LNCAP (cell line): ENCODE data around the gene GPBAR1.

Experiments used
- TF ChIP-seq, protein P1 (sequence below): fragments of 450-650 bp; IDR thresholded peaks from 2 replicates; pipeline ENCODE4 v1.5.1; 2017; ENCODE audit warnings: mild to moderate bottlenecking

The GPBAR1 gene

DNA sequence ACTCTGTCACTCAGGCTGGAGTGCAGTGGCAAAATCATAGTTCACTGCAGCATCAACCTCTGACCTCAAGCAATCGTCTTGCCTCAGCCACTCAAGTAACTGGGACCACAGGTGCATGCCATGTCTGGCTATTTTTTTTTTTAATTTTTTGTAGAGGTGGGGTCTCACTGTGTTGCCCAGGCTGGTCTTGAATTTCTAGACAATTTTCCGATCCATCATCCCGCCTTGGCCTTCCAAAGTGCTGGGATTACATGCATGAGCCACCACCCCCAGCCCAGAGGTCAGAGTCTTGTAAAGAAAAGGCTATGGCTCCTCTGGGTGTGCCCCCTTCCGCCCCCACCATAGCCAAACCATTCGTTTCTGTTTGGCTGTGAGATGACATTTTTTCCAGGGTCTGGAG, 44.6 kb downstream of the GPBAR1 start:
- TF ChIP-seq, protein P1, sequence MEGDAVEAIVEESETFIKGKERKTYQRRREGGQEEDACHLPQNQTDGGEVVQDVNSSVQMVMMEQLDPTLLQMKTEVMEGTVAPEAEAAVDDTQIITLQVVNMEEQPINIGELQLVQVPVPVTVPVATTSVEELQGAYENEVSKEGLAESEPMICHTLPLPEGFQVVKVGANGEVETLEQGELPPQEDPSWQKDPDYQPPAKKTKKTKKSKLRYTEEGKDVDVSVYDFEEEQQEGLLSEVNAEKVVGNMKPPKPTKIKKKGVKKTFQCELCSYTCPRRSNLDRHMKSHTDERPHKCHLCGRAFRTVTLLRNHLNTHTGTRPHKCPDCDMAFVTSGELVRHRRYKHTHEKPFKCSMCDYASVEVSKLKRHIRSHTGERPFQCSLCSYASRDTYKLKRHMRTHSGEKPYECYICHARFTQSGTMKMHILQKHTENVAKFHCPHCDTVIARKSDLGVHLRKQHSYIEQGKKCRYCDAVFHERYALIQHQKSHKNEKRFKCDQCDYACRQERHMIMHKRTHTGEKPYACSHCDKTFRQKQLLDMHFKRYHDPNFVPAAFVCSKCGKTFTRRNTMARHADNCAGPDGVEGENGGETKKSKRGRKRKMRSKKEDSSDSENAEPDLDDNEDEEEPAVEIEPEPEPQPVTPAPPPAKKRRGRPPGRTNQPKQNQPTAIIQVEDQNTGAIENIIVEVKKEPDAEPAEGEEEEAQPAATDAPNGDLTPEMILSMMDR = no peak

DNA sequence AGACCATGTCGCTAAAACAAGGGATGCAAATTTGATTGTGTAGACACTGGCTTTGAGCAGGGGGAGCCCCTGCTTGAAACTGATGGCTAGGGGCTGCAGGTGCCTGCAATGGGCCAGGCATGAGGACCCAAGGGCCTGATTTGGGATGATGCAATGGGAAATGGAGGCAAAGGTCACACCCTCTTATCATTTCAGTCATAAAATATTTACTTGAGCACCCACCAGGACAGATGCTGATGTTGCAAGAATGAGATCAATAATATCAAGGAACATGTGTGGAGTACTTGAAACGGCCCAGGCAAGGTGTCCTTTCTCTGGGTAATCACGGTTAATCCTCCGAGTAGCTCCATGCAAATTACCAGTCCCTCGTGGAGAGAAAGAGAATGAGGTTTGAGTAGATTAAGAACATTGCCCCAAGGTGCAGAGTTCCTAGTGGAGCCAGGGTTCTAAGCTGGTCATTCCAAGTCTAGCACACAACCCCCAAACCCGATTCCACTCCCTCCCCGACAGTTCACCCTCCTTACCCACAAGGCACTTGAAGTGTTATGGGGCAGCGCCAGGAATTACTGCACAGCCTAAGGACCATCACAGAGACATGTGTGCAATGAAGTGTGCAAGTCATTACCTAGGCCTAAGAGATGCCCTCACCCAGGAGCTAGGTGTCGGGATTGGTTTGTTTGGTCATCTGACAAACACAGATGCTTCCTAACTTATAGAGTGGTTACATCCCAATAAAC, 45.5 kb downstream of the GPBAR1 start:
- TF ChIP-seq, protein P1 = no peak

DNA sequence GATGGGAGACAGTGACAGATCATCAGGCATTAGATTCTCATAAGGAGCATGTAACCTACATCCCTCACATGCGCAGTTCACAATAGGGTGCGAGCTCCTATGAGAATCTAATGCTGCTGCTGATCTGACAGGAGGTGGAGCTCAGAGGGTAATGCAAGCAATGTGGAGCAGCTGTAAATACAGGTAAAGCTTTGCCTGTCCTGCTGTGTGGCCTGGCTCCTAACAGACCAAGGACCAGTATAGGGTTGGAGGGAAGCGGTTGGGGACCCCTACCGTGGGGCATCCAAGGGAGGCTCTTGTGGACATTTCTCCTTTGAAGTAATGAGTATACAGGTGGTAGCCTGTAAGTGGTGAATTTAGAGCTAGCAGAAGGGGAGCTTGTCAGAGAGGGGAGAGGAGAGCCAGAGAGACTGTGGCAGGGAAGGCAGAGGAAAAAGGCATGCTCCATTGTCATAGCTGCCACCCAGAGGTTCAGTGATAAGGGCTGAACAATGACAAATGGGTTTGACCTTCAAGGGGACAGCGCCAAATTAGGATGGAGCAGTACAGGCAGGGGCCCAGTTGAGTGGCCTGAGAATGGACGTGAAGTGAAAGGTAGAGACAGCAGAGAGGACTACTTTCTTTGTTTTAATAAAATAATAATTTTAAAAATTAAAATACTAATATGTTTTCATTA, 46.7 kb downstream of the GPBAR1 start:
- TF ChIP-seq, protein P1 = no peak

DNA sequence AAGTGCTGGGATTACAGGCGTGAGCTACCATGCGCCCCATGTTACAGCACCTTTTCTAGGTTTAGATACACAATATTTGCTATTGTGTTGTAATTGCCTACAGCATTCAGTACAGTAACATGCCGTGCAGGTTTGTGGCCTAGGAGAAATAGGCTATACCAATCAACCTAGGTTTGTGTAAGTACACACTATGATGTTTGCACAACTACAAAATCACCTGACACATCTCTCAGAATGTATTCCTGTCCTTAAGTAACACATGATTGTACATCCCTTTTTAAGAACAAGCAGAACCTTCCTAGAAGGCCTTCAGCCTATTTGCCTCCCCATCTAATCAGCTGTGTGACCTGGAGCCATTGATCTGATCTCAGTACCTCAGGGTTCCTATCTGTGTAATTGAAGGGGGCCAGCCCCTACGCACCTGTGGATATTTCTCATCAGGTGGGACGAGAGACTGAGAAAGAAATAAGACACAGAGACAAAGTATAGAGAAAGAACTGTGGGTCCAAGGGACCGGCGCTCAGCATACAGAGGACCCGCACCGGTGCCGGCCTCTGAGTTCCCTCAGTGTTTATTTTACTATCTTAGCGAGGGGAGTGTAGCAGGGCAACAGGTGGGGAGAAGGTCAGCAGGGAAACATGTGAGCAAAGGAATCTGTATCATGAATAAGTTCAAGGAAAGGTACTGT, 50.2 kb downstream of the GPBAR1 start:
- TF ChIP-seq, protein P1 = no peak

DNA sequence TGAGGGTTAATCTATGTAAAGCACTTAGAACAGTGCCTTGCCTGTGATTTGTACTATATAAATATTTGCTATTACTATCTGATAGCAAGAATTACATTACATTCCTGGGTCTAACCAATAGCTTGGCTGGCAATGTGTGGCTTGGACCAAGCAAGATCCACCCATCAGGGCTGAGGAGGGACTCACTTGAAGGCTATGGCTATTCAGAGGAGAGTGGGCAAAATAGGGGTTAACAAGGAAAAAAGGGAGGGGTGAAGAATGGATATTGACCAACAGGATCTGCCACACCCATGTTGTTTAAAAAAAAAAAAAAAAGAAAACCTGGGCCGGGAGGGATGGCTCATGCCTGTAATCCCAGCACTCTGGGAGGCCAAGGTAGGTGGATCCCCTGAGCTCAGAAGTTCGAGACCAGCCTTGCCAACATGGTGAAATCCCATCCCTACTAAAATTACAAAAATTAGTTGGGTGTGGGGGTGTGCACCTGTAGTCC, 51.5 kb downstream of the GPBAR1 start:
- TF ChIP-seq, protein P1 = no peak

DNA sequence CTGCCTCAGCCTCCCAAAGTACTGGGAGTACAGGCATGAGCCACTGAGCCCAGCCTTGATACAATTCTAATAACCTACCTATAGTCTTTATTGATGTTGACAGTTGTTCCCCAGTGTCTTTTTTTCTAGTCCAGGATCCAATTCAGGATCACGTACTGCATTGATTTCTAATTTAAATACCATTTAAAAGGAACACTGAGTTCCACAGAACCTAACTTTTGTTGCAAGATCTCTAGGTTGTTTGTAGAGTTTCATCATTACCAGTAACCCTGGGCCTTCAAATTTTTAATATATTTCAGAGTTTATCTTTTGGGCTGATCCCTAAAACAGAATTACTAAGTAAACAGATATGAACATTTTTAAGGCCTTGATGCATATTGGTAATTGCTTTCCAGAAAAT, 52.5 kb downstream of the GPBAR1 start:
- TF ChIP-seq, protein P1 = no peak
